Mucosa of descending colon (tissue), 3 donors: ENCODE data around the gene ZFP2. TPM values are rescaled to one million over a fixed set of nuclear protein-coding genes. Genes with fewer than 3 reads are reported as not detected.

Experiments
- ATAC-seq: fragments of 200-7000 bp; cut with Tn5 transposase; one replicate; pipeline ENCODE4 v1.9.1; 2020; ENCODE audit warnings: mild to moderate bottlenecking, moderate library complexity
- DNase-seq, 3 donors: peaks; one replicate each; pipeline ENCODE4 v3.0.0-alpha.2; 2020
- H3K36me3 ChIP-seq: fragments of 200-600 bp; one replicate; pipeline ENCODE4 v1.8.0; 2021; ENCODE audit warnings: low read depth, mild to moderate bottlenecking
- H3K4me1 ChIP-seq: fragments of 200-600 bp; one replicate; pipeline ENCODE4 v1.8.0; 2021; ENCODE audit warnings: low read depth, mild to moderate bottlenecking
- H3K4me3 ChIP-seq: fragments of 200-600 bp; one replicate; pipeline ENCODE4 v1.8.0; 2021; ENCODE audit warnings: mild to moderate bottlenecking
- H3K9me3 ChIP-seq: fragments of 200-600 bp; one replicate; pipeline ENCODE4 v1.8.0; 2021; ENCODE audit warnings: mild to moderate bottlenecking
- CTCF ChIP-seq: fragments of 200-600 bp; IDR thresholded peaks from one replicate; pipeline ENCODE4 v1.8.0; 2022; ENCODE audit warnings: antibody characterized with exemption, mild to moderate bottlenecking
- intact Hi-C, 2 donors: fragments of 100-400 bp; cut with DNase I in 1 of 2; cut with micrococcal nuclease in 1 of 2; formaldehyde crosslinking; loops; one replicate each; pipeline versions ENCODE4 v1.11.0 to v1.11.1; 2022; cut with DNase I, micrococcal nuclease
- total RNA-seq, 3 donors: library from RNA; stranded (reverse); fragmentation: NEBNext Ultra II Directional in 2 of 3; extraction: Animal tissue kit (Norgen Biotek cat#: 25700) in 2 of 3; gene quantifications; one replicate each; pipeline versions ENCODE4 v1.2.1 to v1.2.4, GENCODE V29; 2021 to 2023
- donor health status: DM: no; HTN: no; CAD: no; lungs with moderate emphysema.
- donor health status: DM: no; HTN: no; CAD: no.
- donor health status: DM: no; HTN: yes; CAD: no.

Gene ZFP2
- total RNA-seq, 3 donors from 2014 or later = 0.93 to 3.2 (median 1.1) TPM

GRCh38 chr5:178883815-178884430 is 11.8 kb upstream of the ZFP2 start:
- H3K36me3 ChIP-seq = peaks cover 9% of the 10 kb centered on the region
- peaks cover 99% of the 10 kb centered on the region for H3K9me3 ChIP-seq
- intact Hi-C loops = no loop called here
- DNase-seq = no peak
- no peak for ATAC-seq
- no peak overlapping the region for H3K4me3 ChIP-seq
- H3K4me1 ChIP-seq = no peaks in the 10 kb centered on the region
- no peak for TF ChIP-seq CTCF

GRCh38 chr5:178899289-178899688 is 3.6 kb downstream of the ZFP2 start:
- ATAC-seq (no peak), DNase-seq (no peak)
- Histone ChIP-seq H3K36me3 (no peaks in the 10 kb centered on the region), H3K4me3 (no peak overlapping the region), H3K9me3 (peaks cover 25% of the 10 kb centered on the region), H3K4me1 (no peaks in the 10 kb centered on the region)
- no peak for TF ChIP-seq CTCF
- intact Hi-C loops = no loop called here

GRCh38 chr5:178902849-178903248 is 7.1 kb downstream of the ZFP2 start:
- no peak for ATAC-seq
- Histone ChIP-seq H3K4me3 (no peak overlapping the region), H3K9me3 (peaks cover 55% of the 10 kb centered on the region), H3K36me3 (no peaks in the 10 kb centered on the region), H3K4me1 (no peaks in the 10 kb centered on the region)
- intact Hi-C loops = no loop called here
- DNase-seq = no peak
- TF ChIP-seq CTCF = no peak

GRCh38 chr5:178931846-178932760 is 36.4 kb downstream of the ZFP2 start:
- Histone ChIP-seq H3K9me3 (peaks cover 99% of the 10 kb centered on the region), H3K4me1 (no peaks in the 10 kb centered on the region), H3K36me3 (no peaks in the 10 kb centered on the region), H3K4me3 (no peak overlapping the region)
- ATAC-seq (no peak), DNase-seq (no peak)
- no peak for TF ChIP-seq CTCF
- intact Hi-C loops = no loop called here

- peaks cover 73% of the 10 kb centered on the region for H3K9me3 ChIP-seq
- peak within 1 kb of the TSS; percentile 9 for H3K4me3 ChIP-seq
- peak; percentile 93 for ATAC-seq
- intact Hi-C loops = no loop called here
- peak; percentile 82 to 90 (median 87) for DNase-seq
- no peaks in the 10 kb centered on the region for H3K4me1 ChIP-seq
- no peaks in the 10 kb centered on the region for H3K36me3 ChIP-seq
- TF ChIP-seq CTCF = no peak
Observed at GRCh38 chr5:178940569-178941360, 45.1 kb downstream of the ZFP2 start, which contains the start of gene ZNF454. ZNF454 (plus strand) TSS chr5:178941198; CDS start chr5:178942792, 1,594 bp downstream.
